Naive B cell (primary cell): ENCODE measurements around the gene AMY1B. TPM values are rescaled to one million over a fixed set of nuclear protein-coding genes. Genes with fewer than 3 reads are reported as not detected.
"Not testable (repeated sequence)": the region's sequence is repeated elsewhere in the genome, so short reads cannot be mapped to it uniquely, and the experiment has no call there.

Source experiments
- ATAC-seq, 2 donors: fragments of 150-1000 bp; cut with Tn5 transposase; 2 replicates each; pipeline ENCODE4 v1.10.0; 2021; ENCODE audit warnings: low read depth in 2 of 2, mild to moderate bottlenecking in 2 of 2, moderate library complexity in 2 of 2
- DNase-seq: peaks from one replicate; pipeline ENCODE4 v3.0.0; 2022
- H3K27ac Mint-ChIP-seq, 6 donors: one replicate each; pipeline ENCODE4 v1.8.0; 2020 to 2022; ENCODE audit warnings: mild to moderate bottlenecking in 6 of 6, mixed read lengths in 6 of 6, moderate library complexity in 5 of 6, inconsistent platforms in 2 of 6
- H3K27me3 Mint-ChIP-seq, 3 donors: one replicate each; pipeline ENCODE4 v1.8.0; 2021 to 2022; ENCODE audit warnings: mixed read lengths in 3 of 3, mild to moderate bottlenecking in 1 of 3
- H3K36me3 Mint-ChIP-seq, 2 donors: one replicate each; pipeline ENCODE4 v1.8.0; 2020 to 2022; ENCODE audit warnings: mixed read lengths in 2 of 2, inconsistent platforms in 1 of 2, mild to moderate bottlenecking in 1 of 2
- H3K4me1 Mint-ChIP-seq, 3 donors: one replicate each; pipeline ENCODE4 v1.8.0; 2020 to 2022; ENCODE audit warnings: mixed read lengths in 3 of 3, inconsistent platforms in 1 of 3, mild to moderate bottlenecking in 1 of 3, moderate library complexity in 1 of 3
- H3K4me3 Mint-ChIP-seq, 8 donors: one replicate each; pipeline ENCODE4 v1.8.0; 2020 to 2022; ENCODE audit warnings: mild to moderate bottlenecking in 8 of 8, mixed read lengths in 8 of 8, moderate library complexity in 8 of 8, inconsistent platforms in 2 of 8
- H3K9me3 Mint-ChIP-seq, 7 donors: one replicate each; pipeline ENCODE4 v1.8.0; 2020 to 2022; ENCODE audit warnings: mixed read lengths in 7 of 7, mild to moderate bottlenecking in 5 of 7, inconsistent platforms in 2 of 7, moderate library complexity in 1 of 7
- polyA plus RNA-seq, 6 donors: library from polyadenylated mRNA; unstranded; fragments of 300-500 nt; fragmentation: Illumina TruSeq; gene quantifications; one replicate each; pipeline ENCODE4 v1.2.3, GENCODE V29; 2021; ENCODE audit warnings: low read depth in 6 of 6

AMY1B gene
- polyA plus RNA-seq, 6 donors from 2014 or later = not detected

- not testable (repeated sequence) for ATAC-seq, DNase-seq, H3K9me3 Mint-ChIP-seq, H3K27me3 Mint-ChIP-seq, H3K4me1 Mint-ChIP-seq, H3K36me3 Mint-ChIP-seq, H3K27ac Mint-ChIP-seq, H3K4me3 Mint-ChIP-seq
These were observed 45.1 kb downstream of the AMY1B start for GRCh38 chr1:103650889-103651288.

DNA sequence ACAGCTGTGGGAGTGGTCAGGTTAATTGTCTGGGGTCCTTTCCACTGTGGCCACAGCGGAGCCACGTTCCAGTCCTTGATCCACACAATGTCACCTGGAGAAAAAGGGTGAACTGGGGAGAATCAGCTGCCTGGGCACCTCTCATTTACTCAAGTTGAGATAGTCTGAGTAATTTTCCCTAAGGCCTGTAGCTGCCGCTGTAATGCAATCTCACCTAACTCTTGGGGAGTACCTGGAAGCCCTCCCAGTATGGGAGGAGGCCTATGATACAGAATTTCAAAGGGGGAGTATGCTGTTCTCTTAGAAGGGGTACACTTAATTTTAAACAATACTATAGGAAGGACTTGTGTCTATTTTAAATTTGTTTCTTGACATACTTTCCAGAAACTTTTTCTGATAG is 45.7 kb downstream of the AMY1B start:
- H3K27ac Mint-ChIP-seq, ATAC-seq, H3K36me3 Mint-ChIP-seq, H3K27me3 Mint-ChIP-seq, H3K4me3 Mint-ChIP-seq, H3K9me3 Mint-ChIP-seq, DNase-seq, H3K4me1 Mint-ChIP-seq: not testable (repeated sequence)

DNA sequence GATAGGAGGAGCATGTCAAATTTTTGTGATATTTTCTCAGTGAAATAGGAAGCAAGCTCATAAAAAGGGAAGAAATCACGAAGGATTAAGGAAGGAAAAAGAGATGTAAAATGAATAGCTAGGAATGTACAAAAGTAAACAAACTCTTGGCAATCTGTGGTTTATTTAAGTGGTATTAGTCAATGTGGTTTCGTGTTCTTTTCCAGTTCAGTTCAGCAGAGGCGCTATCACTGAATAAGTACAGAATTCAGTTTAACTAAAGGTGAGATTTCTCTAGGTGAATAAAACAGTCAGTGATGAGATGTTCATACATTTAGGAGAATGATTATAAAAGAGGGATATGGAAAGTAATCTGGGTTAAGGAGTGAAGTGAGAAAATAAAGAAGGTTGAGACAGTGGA is 52.1 kb downstream of the AMY1B start:
- not testable (repeated sequence) for DNase-seq, H3K36me3 Mint-ChIP-seq, H3K4me3 Mint-ChIP-seq, H3K4me1 Mint-ChIP-seq, H3K27ac Mint-ChIP-seq, ATAC-seq, H3K9me3 Mint-ChIP-seq, H3K27me3 Mint-ChIP-seq

GRCh38 chr1:103641194-103641593 is 54.8 kb downstream of the AMY1B start:
- H3K27ac Mint-ChIP-seq, H3K9me3 Mint-ChIP-seq: not testable (repeated sequence)

More at GRCh38 chr1:103641194-103641593, 54.8 kb downstream of the AMY1B start:
- not testable (repeated sequence) for H3K27me3 Mint-ChIP-seq, ATAC-seq, DNase-seq, H3K36me3 Mint-ChIP-seq, H3K4me3 Mint-ChIP-seq, H3K4me1 Mint-ChIP-seq

Other genes starting within 250 kb of the AMY1B start
- gene RNPC3, start 170.5 kb downstream of the AMY1B start, polyA plus RNA-seq = 10 to 100 TPM in 5 of 6 donors, 1 to 10 TPM in 1; 8.1 to 29.8 (median 24.8) TPM
- 1 to 10 TPM in 4 of 6 donors, under 1 TPM in 1, not detected in 1; 0.70 to 2.7 (median 1.9) TPM for gene AMY2B, start 124.6 kb downstream of the AMY1B start, polyA plus RNA-seq
- not detected for gene AMY2A, start 78.8 kb downstream of the AMY1B start, polyA plus RNA-seq
- gene AMY1A, start 40.5 kb downstream of the AMY1B start, polyA plus RNA-seq = not detected
- not detected for gene AMY1C, start 53.7 kb upstream of the AMY1B start, polyA plus RNA-seq